Heart left ventricle (tissue), 16 donors: ENCODE data around the gene LAPTM4A. TPM values are rescaled to one million over a fixed set of nuclear protein-coding genes. Genes with fewer than 3 reads are reported as not detected.

ENCODE experiments used
- ATAC-seq, 4 donors: fragments of 200-7000 bp; cut with Tn5 transposase; one replicate each; pipeline ENCODE4 v1.9.1; 2020 to 2022; ENCODE audit warnings: moderate library complexity in 4 of 4, mild to moderate bottlenecking in 3 of 4, moderate number of reproducible peaks in 1 of 4
- DNase-seq, 5 donors: peaks; one replicate each; pipeline ENCODE4 v3.0.0-alpha.2; 2020
- H3K27ac ChIP-seq, 12 donors: fragments of 200-600 bp; sonication (generic) in 4 of 12; one replicate each; pipeline versions ENCODE4 v1.5.0 to v1.8.0; 2016 to 2022; ENCODE audit warnings: mild to moderate bottlenecking in 2 of 12
- H3K27me3 ChIP-seq, 9 donors: fragments of 200-600 bp; sonication (generic) in 2 of 9; one replicate each; pipeline versions ENCODE4 v1.5.1 to v1.8.0; 2016 to 2022; ENCODE audit warnings: mild to moderate bottlenecking in 3 of 9
- H3K36me3 ChIP-seq, 9 donors: fragments of 200-600 bp; sonication (generic) in 2 of 9; one replicate each; pipeline versions ENCODE4 v1.5.0 to v1.8.0; 2018 to 2022; ENCODE audit warnings: mild to moderate bottlenecking in 2 of 9
- H3K4me1 ChIP-seq, 12 donors: fragments of 200-600 bp; sonication (generic) in 4 of 12; one replicate each; pipeline versions ENCODE4 v1.5.0 to v1.8.0; 2016 to 2022; ENCODE audit warnings: mild to moderate bottlenecking in 3 of 12
- H3K4me3 ChIP-seq, 12 donors: fragments of 200-600 bp; sonication (generic) in 4 of 12; one replicate each; pipeline versions ENCODE4 v1.5.0 to v1.8.0; 2017 to 2022; ENCODE audit warnings: mild to moderate bottlenecking in 9 of 12, moderate library complexity in 4 of 12
- H3K9me3 ChIP-seq, 12 donors: fragments of 200-600 bp; sonication (generic) in 4 of 12; one replicate each; pipeline versions ENCODE4 v1.5.0 to v1.8.0; 2016 to 2022; ENCODE audit warnings: mild to moderate bottlenecking in 1 of 12
- CTCF ChIP-seq, 12 donors: fragments of 200-600 bp; sonication (generic) in 4 of 12; IDR thresholded peaks; one replicate each; pipeline versions ENCODE4 v1.5.0 to v1.8.0; 2018 to 2022; ENCODE audit warnings: antibody characterized with exemption in 12 of 12, mild to moderate bottlenecking in 5 of 12
- POLR2A ChIP-seq, 2 donors: fragments of 450-650 bp; IDR thresholded peaks; one replicate each; pipeline ENCODE4 v1.6.1; 2017; ENCODE audit warnings: antibody characterized with exemption in 2 of 2, mild to moderate bottlenecking in 2 of 2, moderate library complexity in 2 of 2
- WGBS, 4 donors: extraction: QIAGEN DNeasy Blood & Tissue Kit in 2 of 4; methylation state at CpG; one replicate each; pipeline versions ENCODE4 v1.1.5 to v1.1.7; 2013 to 2018; 5-methylcytosine and 5-hydroxymethylcytosine counted together
- intact Hi-C, 10 donors: fragments of 100-400 bp; cut with DNase I; formaldehyde crosslinking; loops; one replicate each; pipeline versions ENCODE4 v1.11.1 to v1.14.2; 2022
- polyA plus RNA-seq, 2 donors: library from polyadenylated mRNA; stranded (reverse); fragments of 200-250 nt; gene quantifications; one replicate each; pipeline ENCODE4 v1.2.3, GENCODE V29; 2013
- total RNA-seq, 9 donors: library from RNA; depleted of rRNA in 2 of 9; stranded (reverse); fragments of >200 nt in 2 of 9; fragmentation: NEBNext Ultra II Directional in 3 of 9; extraction: Animal tissue kit (Norgen Biotek cat#: 25700) in 3 of 9; gene quantifications; one replicate each; pipeline versions ENCODE4 v1.1.0 to v1.2.4, GENCODE V29; 2016 to 2023
- donor health status: ischemic (EF 13 %, LVEDD 7.1; RV severe dilation, severe dysfunction).
- donor health status: healthy with polysubstance abuse.
- donor health status: DM: no; HTN: yes; CAD: no.
- donor health status: DM: no; HTN: no; CAD: no.
- donor health status: ischemic (EF 25% LVEDD 6.9; RV normal size, moderate dysfunction).
- donor health status: ischemic (EF 25% LVEDD 5.7; RV mildly dilated, moderate dysfunction).
- donor health status: healthy.
- donor health status: DM: yes; HTN: yes; CAD: no.
- donor health status: ischemic (EF 35%, LVEDD 5.7; RV mildly dilated, moderate dysfunction).
- donor health status: nonischemic (EF 11% LVEDD 7.7; RV severe dilation, severe dysfunction).
- donor health status: DM: yes; HTN: yes; CAD: no.
- donor health status: PGD.
- donor health status: ischemic (EF 29% LVEDD 5.4; RV normal size, mild dysfunction).
- donor health status: nonischemic (EF 23%, LVEDD 6.1; RV moderate dilation, normal function).

The LAPTM4A gene
- total and polyA plus RNA-seq, 11 donors = 107 to 241 (median 177) TPM

- DNase-seq (no peak), ATAC-seq (no peak)
- intact Hi-C loops = no loop called here
- no peaks in the 10 kb centered on the region for H3K27me3 ChIP-seq
- peaks cover 0 to 45% (median 22%) of the 10 kb centered on the region in 12 donors for H3K4me1 ChIP-seq
- peak overlapping the region in 1 of 12 donors; percentile 46 for H3K27ac ChIP-seq
- H3K4me3 ChIP-seq = no peak overlapping the region
- TF ChIP-seq POLR2A (IDR thresholded peaks at IDR 0.05) = no peak
- TF ChIP-seq CTCF (IDR thresholded peaks at IDR 0.05) = no peak
- no peaks in the 10 kb centered on the region for H3K36me3 ChIP-seq
- 78 to 84% (median 80%) methylated on average over 3 of the region's 3 CpGs for whole genome bisulfite sequencing, 4 donors
- H3K9me3 ChIP-seq = peaks cover 0 to 12% (median 0%) of the 10 kb centered on the region in 12 donors
Measured at GRCh38 chr2:20067992-20068584, 16.7 kb upstream of the LAPTM4A start.

GRCh38 chr2:20065885-20066602, 14.6 kb upstream of the LAPTM4A start:
- peak overlapping the region in 10 of 12 donors; percentile 0 to 65 (median 30) for H3K27ac ChIP-seq
- DNase-seq = peak; percentile 64 to 80 (median 77)
- WGBS, 4 donors = 32 to 71% (median 41%) methylated on average over 3 to 6 of the region's 6 CpGs

DNA sequence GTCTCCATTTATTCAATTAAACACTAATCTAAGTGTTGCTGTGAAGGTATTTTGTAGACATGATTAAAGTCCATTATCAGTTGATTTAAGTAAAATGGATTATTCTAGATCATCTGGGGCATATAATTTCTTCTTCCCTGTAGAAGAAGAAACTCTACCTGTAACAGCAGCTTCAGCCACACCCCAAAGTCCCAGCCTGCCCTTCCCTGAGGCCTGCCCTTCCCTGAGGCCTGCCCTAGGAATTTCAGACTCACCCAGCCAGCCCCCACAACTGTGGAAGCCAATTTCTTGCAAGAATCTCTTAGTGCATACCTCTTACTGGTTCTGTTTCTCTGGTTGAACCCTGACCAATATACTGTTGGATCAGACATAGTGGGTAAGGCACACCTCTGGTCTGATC, 13.4 kb upstream of the LAPTM4A start:
- Histone ChIP-seq H3K36me3 (no peaks in the 10 kb centered on the region), H3K27me3 (no peaks in the 10 kb centered on the region), H3K9me3 (peaks cover 0 to 12% (median 0%) of the 10 kb centered on the region in 12 donors), H3K4me3 (no peak overlapping the region), H3K27ac (no peak overlapping the region), H3K4me1 (peaks cover 0 to 28% (median 8%) of the 10 kb centered on the region in 12 donors)
- no peak for DNase-seq
- TF ChIP-seq POLR2A (IDR thresholded peaks at IDR 0.05) (no peak), CTCF (IDR thresholded peaks at IDR 0.05) (no peak)
- no peak for ATAC-seq
- intact Hi-C loops = no loop called here

More at GRCh38 chr2:20065885-20066602, 14.6 kb upstream of the LAPTM4A start:
- Histone ChIP-seq H3K9me3 (peaks cover 0 to 12% (median 0%) of the 10 kb centered on the region in 12 donors), H3K4me3 (no peak overlapping the region), H3K27me3 (no peaks in the 10 kb centered on the region), H3K4me1 (peaks cover 0 to 34% (median 12%) of the 10 kb centered on the region in 12 donors), H3K36me3 (no peaks in the 10 kb centered on the region)
- ATAC-seq = peak; percentile 52 to 84 (median 78)
- intact Hi-C loops = no loop called here
- TF ChIP-seq POLR2A (IDR thresholded peaks at IDR 0.05) = no peak
- no peak for TF ChIP-seq CTCF (IDR thresholded peaks at IDR 0.05)

GRCh38 chr2:20064421-20064820, 13.0 kb upstream of the LAPTM4A start:
- intact Hi-C loops = no loop called here
- no peak for DNase-seq
- ATAC-seq = no peak
- 95 to 100% (median 97%) methylated on average over 3 of the region's 3 CpGs for WGBS, 4 donors
- H3K9me3 ChIP-seq = peaks cover 0 to 12% (median 0%) of the 10 kb centered on the region in 12 donors
- H3K27ac ChIP-seq = no peak overlapping the region
- H3K4me3 ChIP-seq = no peak overlapping the region
- H3K36me3 ChIP-seq = no peaks in the 10 kb centered on the region
- H3K4me1 ChIP-seq = peaks cover 0 to 28% (median 8%) of the 10 kb centered on the region in 12 donors
- no peaks in the 10 kb centered on the region for H3K27me3 ChIP-seq
- no peak for TF ChIP-seq CTCF (IDR thresholded peaks at IDR 0.05)
- no peak for TF ChIP-seq POLR2A (IDR thresholded peaks at IDR 0.05)
